HG03060 (cell line): Measurements from ENCODE around the gene ZNF134.

Experiments
- ATAC-seq: cut with Tn5 transposase; IDR thresholded peaks from one replicate; pipeline ENCODE4 v1.9.1; 2021; ENCODE audit warnings: low read depth, moderate number of reproducible peaks; ENCODE audit not compliant: unreplicated experiment

The ZNF134 gene

GRCh38 chr19:57613941-57614743, at the start of gene ZNF134:
Gene ZNF134, plus strand, starts transcription at chr19:57614242. Its CDS starts 5,227 bp downstream, at chr19:57619469.
- ATAC-seq = no peak

GRCh38 chr19:57566396-57567265, 47.4 kb upstream of the ZNF134 start:
- ATAC-seq = no peak

DNA sequence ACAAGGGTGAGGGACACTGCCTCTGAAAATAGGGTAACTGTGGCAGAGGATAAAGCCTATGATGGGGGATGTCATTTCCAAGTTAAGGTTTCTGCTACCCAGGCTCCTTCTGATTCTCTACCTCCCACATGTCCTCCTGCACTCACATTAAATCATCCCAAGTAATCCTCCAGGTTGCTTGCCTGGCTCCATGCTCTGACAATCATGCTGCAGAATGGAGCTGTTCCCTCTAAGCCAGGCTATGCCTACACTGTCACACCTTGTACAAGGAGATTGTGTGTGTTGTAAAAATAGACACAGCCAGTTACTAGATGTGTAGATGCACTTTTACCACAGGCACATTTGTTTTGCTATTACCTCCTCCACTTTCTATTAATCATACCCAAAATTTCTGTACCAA, 43.3 kb upstream of the ZNF134 start:
- no peak for ATAC-seq

- ATAC-seq = no peak
Observed at GRCh38 chr19:57572415-57572947, 41.6 kb upstream of the ZNF134 start.

DNA sequence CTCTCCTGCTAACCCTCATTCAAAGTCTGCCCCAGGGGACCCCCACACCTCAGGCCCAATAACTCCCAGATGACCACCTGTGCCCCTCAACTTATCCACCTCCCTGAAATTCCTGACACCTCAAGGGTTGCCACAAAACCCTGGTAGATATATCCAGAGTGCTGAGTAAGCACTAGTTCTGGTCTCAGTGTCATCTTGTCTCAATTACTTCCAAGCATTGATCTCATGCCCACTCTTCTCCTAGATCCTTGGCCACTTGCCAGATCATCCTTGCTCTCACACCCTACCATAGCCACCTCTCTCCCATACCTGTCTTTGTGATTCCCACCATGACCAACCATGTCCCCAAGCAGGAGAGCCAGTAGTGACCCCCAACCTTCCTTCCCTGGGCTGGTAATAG, 37.4 kb upstream of the ZNF134 start:
- ATAC-seq = no peak

- ATAC-seq = peak; percentile 91
Observed at GRCh38 chr19:57578487-57579205, 35.4 kb upstream of the ZNF134 start, which contains the start of gene ZNF416. Gene ZNF416, minus strand, starts transcription at chr19:57578911. Its CDS starts 207 bp downstream, at chr19:57578704.

- no peak for ATAC-seq
Observed at GRCh38 chr19:57583104-57583520, 30.9 kb upstream of the ZNF134 start.

- ATAC-seq = no peak
Observed at GRCh38 chr19:57583521-57584416, 30.3 kb upstream of the ZNF134 start, which contains the start of gene ZIK1. Gene ZIK1, plus strand, starts transcription at chr19:57584145. Its CDS starts 212 bp downstream, at chr19:57584357.

- no peak for ATAC-seq
Observed at GRCh38 chr19:57587529-57587928, 26.5 kb upstream of the ZNF134 start.

GRCh38 chr19:57599377-57599760, 14.7 kb upstream of the ZNF134 start:
- no peak for ATAC-seq

DNA sequence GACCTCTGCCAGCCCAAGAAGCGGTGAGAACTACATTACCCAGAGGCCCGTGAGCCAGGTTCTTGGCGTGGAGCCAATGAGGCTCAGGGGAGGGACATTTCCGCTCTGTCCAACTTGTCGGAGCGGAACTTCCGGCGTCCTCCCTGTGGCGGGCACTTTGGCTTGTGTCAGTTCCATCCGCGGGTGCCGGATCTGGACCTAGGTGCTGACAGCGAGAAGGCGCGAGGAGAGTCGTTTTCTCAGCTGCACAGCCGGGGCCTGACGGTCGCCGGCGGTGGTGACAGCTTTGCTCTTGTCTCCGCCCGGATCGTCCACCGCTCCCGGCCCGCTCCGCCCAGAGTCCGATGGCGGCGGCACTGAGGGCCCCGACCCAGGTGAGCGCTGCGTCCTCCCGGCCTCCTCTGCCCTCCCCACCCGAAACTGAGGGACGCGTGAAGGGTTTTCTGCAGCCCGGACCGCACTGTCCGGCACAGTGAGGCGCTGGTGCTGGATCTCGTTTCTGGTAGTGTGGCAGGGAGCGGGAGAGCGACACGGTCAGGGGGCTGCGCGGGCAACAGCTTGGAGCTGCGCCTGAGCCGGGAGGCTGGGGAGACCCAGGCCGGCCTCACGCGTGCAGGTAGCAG, 14.2 kb upstream of the ZNF134 start, which contains the start of gene ZNF530:
Gene ZNF530 (plus strand): TSS at position 125 of the 623 bp plus-strand sequence. CDS start 4,461 bp downstream, outside the sequence.
- ATAC-seq = no peak

DNA sequence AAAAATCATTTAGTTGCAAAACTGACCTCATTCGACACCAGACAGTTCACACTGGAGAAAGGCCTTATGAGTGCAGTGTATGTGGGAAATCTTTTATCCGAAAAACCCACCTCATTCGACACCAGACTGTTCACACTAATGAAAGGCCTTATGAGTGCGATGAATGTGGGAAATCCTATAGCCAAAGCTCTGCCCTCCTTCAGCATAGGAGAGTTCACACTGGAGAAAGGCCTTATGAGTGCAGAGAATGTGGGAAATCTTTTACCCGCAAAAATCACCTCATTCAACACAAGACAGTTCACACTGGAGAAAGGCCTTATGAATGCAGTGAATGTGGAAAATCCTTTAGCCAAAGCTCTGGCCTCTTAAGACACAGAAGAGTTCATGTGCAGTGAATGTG, 7.1 kb upstream of the ZNF134 start:
- no peak for ATAC-seq

- ATAC-seq = no peak
Observed at GRCh38 chr19:57611113-57611512, 2.9 kb upstream of the ZNF134 start.

DNA sequence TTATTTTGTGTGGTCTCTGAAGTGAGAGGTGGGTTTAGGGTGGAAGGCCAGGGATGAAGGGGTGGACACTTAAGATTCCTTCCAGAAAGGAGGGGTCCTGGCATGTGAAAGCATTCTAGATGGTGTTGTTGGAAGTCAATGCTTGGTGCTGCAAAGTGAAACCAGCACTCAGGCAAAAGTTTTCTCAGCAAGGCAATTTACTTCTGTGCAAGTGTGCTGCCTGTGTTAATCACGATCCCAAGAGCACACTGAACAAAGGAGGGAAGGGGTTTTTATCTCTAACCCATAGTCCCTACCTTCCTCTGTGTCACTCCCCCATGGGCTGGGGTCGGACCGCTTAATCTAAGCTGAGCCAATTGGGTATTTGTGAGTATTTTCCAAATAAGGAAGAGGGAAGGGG, 1.3 kb downstream of the ZNF134 start:
- no peak for ATAC-seq

- ATAC-seq = no peak
Observed at GRCh38 chr19:57620673-57621348, 6.8 kb downstream of the ZNF134 start.

DNA sequence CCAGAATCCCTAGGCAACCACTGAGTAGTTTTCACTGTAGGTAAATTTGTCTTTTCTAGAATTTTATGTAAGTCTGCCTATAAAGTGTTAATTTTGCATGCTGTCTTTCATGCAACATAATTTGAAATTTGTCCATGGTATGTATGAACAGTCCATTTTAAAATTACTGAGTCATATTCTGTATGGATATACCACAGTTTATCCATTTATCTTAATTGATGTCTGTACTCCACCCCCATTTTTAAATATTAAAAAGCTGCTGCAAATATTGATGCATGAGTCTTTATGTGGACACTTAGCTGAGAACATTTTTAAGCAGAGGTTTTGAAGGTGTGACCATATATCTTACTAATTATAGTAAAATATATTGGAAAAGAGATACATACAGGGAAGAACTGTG, 9.0 kb downstream of the ZNF134 start:
- no peak for ATAC-seq

GRCh38 chr19:57632987-57633831, 19.2 kb downstream of the ZNF134 start, which contains the start of gene ZNF211:
Gene ZNF211, plus strand, starts transcription at chr19:57633168. Its CDS starts 179 bp downstream, at chr19:57633347.
- ATAC-seq = peak; percentile 79
